DND-41 (cell line): ENCODE data around the gene CDC25C.

ENCODE experiments used
- EZH2 ChIP-seq: IDR thresholded peaks from 3 replicates; pipeline ENCODE4 v1.6.1; 2012; ENCODE audit warnings: borderline replicate concordance, low read depth, mild to moderate bottlenecking, moderate library complexity, low read length, inconsistent platforms; ENCODE audit not compliant: severe bottlenecking
- TF ChIP-seq, protein P1 (sequence below): IDR thresholded peaks from 2 replicates; pipeline ENCODE4 v1.5.1; 2012; ENCODE audit warnings: borderline replicate concordance, low read length, moderate library complexity, mild to moderate bottlenecking; ENCODE audit not compliant: poor library complexity, severe bottlenecking; ENCODE audit errors: extremely low read depth

DNA sequence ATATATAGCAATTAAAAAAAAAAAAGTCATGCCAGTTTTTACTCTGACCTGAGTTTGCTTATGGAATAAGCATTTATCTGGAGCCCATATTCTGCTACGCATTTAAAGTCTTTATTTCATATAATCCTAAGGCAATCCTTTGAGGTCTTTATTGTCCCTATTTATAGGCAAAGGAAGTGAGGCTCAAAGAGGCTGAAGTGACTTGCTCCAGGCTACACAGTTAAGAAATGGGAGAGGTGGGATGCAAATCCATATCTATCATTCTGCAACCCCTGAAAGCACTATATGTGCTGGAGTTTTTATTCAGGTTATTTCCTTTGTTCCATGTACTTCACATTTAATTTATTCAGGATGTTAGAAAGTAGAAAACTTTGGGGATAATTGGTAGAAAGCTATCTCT lies 33.0 kb upstream of the CDC25C start:
- TF ChIP-seq EZH2: no peak
- TF ChIP-seq, protein P1, sequence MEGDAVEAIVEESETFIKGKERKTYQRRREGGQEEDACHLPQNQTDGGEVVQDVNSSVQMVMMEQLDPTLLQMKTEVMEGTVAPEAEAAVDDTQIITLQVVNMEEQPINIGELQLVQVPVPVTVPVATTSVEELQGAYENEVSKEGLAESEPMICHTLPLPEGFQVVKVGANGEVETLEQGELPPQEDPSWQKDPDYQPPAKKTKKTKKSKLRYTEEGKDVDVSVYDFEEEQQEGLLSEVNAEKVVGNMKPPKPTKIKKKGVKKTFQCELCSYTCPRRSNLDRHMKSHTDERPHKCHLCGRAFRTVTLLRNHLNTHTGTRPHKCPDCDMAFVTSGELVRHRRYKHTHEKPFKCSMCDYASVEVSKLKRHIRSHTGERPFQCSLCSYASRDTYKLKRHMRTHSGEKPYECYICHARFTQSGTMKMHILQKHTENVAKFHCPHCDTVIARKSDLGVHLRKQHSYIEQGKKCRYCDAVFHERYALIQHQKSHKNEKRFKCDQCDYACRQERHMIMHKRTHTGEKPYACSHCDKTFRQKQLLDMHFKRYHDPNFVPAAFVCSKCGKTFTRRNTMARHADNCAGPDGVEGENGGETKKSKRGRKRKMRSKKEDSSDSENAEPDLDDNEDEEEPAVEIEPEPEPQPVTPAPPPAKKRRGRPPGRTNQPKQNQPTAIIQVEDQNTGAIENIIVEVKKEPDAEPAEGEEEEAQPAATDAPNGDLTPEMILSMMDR: no peak
